Vagina (tissue), 2 donors: ENCODE results near the gene MTIF2. TPM values are rescaled to one million over a fixed set of nuclear protein-coding genes. Genes with fewer than 3 reads are reported as not detected.
"Not testable (repeated sequence)": the region's sequence is repeated elsewhere in the genome, so short reads cannot be mapped to it uniquely, and the experiment has no call there.

Experiments used
- DNase-seq, 2 donors: peaks; one replicate each; pipeline ENCODE4 v3.0.0-alpha.2; 2017; ENCODE audit errors: extremely low spot score in 2 of 2
- H3K27ac ChIP-seq: fragments of 200-600 bp; sonication (generic); one replicate; pipeline ENCODE4 v1.5.1; 2019
- H3K27me3 ChIP-seq: fragments of 200-600 bp; sonication (generic); one replicate; pipeline ENCODE4 v1.5.1; 2019
- H3K36me3 ChIP-seq, 2 donors: fragments of 200-600 bp; sonication (generic); one replicate each; pipeline ENCODE4 v1.5.1; 2017 to 2019
- H3K4me1 ChIP-seq: fragments of 200-600 bp; sonication (generic); one replicate; pipeline ENCODE4 v1.5.1; 2019
- H3K4me3 ChIP-seq, 2 donors: fragments of 200-600 bp; sonication (generic); 1 replicate in 1 of 2; 2 replicates in 1 of 2; pipeline ENCODE4 v1.5.1; 2016 to 2019
- H3K9me3 ChIP-seq: fragments of 200-600 bp; sonication (generic); one replicate; pipeline ENCODE4 v1.5.1; 2019
- CTCF ChIP-seq, 3 experiments: fragments of 450-650 bp in 2 of 3; fragments of 200-600 bp in 1 of 3; sonication (generic) in 1 of 3; IDR thresholded peaks; one replicate each; pipeline ENCODE4 v1.5.1; 2017 to 2019; ENCODE audit warnings: antibody characterized with exemption in 3 of 3, mild to moderate bottlenecking in 2 of 3, moderate library complexity in 2 of 3
- POLR2A ChIP-seq, 2 donors: fragments of 450-650 bp; IDR thresholded peaks; one replicate each; pipeline ENCODE4 v1.6.1; 2017; ENCODE audit warnings: antibody characterized with exemption in 2 of 2, mild to moderate bottlenecking in 2 of 2, moderate library complexity in 2 of 2
- POLR2AphosphoS5 ChIP-seq, 2 donors: sonication (generic); formaldehyde crosslinking; IDR thresholded peaks; one replicate each; pipeline ENCODE4 v1.9.0; 2017; ENCODE audit warnings: antibody characterized with exemption in 2 of 2, mild to moderate bottlenecking in 2 of 2, low read depth in 1 of 2; ENCODE audit not compliant: insufficient read depth in 1 of 2
- intact Hi-C: fragments of 100-400 bp; cut with DNase I; formaldehyde crosslinking; loops from one replicate; pipeline ENCODE4 v1.15.1; 2023
- total RNA-seq: library from RNA; depleted of rRNA; stranded (reverse); fragments of >200 nt; gene quantifications from one replicate; pipeline ENCODE4 v1.2.3, GENCODE V29; 2016

MTIF2 gene
- total RNA-seq, 1 donor from 2014 or later: 19.4 TPM

GRCh38 chr2:55277310-55277709 lies 8.3 kb upstream of the MTIF2 start:
- TF ChIP-seq CTCF (IDR thresholded peaks at IDR 0.05): no peak
- TF ChIP-seq POLR2AphosphoS5 (IDR thresholded peaks at IDR 0.05; ENCODE audit: insufficient read depth in 1 of 2, low read depth in 1 of 2): no peak
- TF ChIP-seq POLR2A (IDR thresholded peaks at IDR 0.05): no peak

DNA sequence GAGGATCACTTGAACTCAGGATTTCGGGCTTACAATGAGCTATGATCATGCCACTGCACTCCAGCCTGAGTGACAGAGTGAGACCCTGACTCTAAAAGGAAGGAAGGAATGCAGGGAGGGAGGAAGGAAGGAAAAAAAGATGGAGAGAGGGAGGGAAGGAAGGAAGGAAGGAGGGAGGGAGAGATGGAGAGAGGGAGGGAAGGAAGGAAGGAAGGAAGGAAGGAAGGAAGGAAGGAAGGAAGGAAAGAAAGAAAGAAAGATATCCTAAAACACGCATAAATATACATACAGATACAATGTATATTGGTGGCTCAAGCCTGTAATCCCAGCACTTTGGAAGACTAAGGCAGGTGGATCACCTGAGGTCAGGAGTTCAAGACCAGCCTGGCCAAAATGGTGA lies 5.3 kb upstream of the MTIF2 start:
- H3K4me3 ChIP-seq, H3K9me3 ChIP-seq, H3K27ac ChIP-seq, intact Hi-C loops, DNase-seq, H3K36me3 ChIP-seq, H3K4me1 ChIP-seq, H3K27me3 ChIP-seq: not testable (repeated sequence)

More at GRCh38 chr2:55277310-55277709, 8.3 kb upstream of the MTIF2 start:
- Histone ChIP-seq H3K4me1 (peaks cover 7% of the 10 kb centered on the region), H3K4me3 (no peak overlapping the region), H3K9me3 (no peaks in the 10 kb centered on the region), H3K27me3 (no peaks in the 10 kb centered on the region), H3K36me3 (no peaks in the 10 kb centered on the region), H3K27ac (no peak overlapping the region)
- intact Hi-C loops: no loop called here
- DNase-seq: no peak

DNA sequence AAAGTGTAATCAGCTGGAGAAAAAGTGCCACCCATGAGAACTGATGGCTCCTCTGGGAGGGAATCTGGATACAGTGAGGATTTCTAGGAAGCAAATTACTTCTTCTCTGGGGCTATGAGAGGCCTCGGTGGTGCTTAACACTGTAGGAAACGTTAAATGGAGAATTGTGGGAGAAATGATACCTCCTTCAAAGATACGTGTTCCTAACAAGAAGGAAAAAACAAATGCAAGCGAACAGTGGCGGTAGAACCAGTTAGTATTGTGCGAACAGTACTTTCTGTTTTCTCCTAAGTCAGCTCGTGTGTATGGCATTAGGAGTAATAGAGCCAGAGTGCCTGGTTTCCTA lies 587 bp upstream of the MTIF2 start:
- peaks cover 17% of the 10 kb centered on the region for H3K4me1 ChIP-seq
- intact Hi-C loops: no loop called here
- peaks cover 0 to 5% of the 10 kb centered on the region in 2 donors for H3K36me3 ChIP-seq
- peak overlapping the region; percentile 84 for H3K27ac ChIP-seq
- no peak for DNase-seq
- TF ChIP-seq POLR2A (IDR thresholded peaks at IDR 0.05) (no peak), CTCF (IDR thresholded peaks at IDR 0.05) (no peak), POLR2AphosphoS5 (IDR thresholded peaks at IDR 0.05; ENCODE audit: insufficient read depth in 1 of 2, low read depth in 1 of 2) (no peak)
- H3K9me3 ChIP-seq: no peaks in the 10 kb centered on the region
- no peaks in the 10 kb centered on the region for H3K27me3 ChIP-seq
- H3K4me3 ChIP-seq: peak overlapping the region; percentile 59 to 70

DNA sequence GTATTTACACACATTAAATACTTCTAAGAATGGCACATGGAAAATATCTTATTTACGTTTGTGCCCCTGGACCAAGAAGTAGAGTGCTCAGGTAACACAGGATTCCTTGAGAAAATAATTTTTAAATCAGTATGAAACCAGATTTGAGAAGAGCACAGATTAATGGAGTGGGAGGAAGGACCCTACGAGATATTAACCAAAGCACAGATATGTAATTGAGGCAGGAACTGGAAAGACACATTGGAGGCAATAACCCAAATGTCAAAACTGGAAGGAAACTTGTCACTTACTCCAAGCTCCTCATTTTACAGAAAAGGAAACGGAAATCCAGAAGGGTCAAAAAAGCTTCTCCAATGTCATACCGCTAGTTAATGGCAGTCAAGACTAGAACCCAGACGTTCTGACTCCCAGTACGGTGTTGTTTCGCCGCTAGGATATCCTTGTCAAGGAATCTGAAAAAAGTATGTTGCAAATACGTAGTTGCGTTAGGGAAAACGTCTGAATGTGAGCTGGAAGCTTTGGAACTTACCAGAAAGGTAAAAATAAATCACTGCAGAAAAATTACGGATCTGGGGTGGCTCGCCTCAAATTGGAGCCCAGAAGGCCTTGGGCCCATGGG lies 634 bp downstream of the MTIF2 start:
- peaks cover 17% of the 10 kb centered on the region for H3K4me1 ChIP-seq
- no peaks in the 10 kb centered on the region for H3K9me3 ChIP-seq
- DNase-seq: no peak
- H3K36me3 ChIP-seq: peaks cover 0 to 8% of the 10 kb centered on the region in 2 donors
- H3K27me3 ChIP-seq: no peaks in the 10 kb centered on the region
- peak overlapping the region; percentile 59 to 70 for H3K4me3 ChIP-seq
- H3K27ac ChIP-seq: peak overlapping the region; percentile 84
- intact Hi-C loops: no loop called here
- TF ChIP-seq POLR2AphosphoS5 (IDR thresholded peaks at IDR 0.05; ENCODE audit: insufficient read depth in 1 of 2, low read depth in 1 of 2) (no peak), CTCF (IDR thresholded peaks at IDR 0.05) (no peak), POLR2A (IDR thresholded peaks at IDR 0.05) (no peak)

GRCh38 chr2:55259586-55259985 lies 9.4 kb downstream of the MTIF2 start:
- H3K4me3 ChIP-seq, H3K4me1 ChIP-seq, H3K27me3 ChIP-seq, H3K9me3 ChIP-seq, H3K27ac ChIP-seq, intact Hi-C loops, DNase-seq: not testable (repeated sequence)
- peaks cover 0 to 40% of the 10 kb centered on the region in 2 donors for H3K36me3 ChIP-seq

- Histone ChIP-seq H3K4me3 (no peak overlapping the region), H3K4me1 (no peaks in the 10 kb centered on the region), H3K36me3 (peaks cover 0 to 46% of the 10 kb centered on the region in 2 donors), H3K27ac (no peak overlapping the region), H3K27me3 (no peaks in the 10 kb centered on the region), H3K9me3 (no peaks in the 10 kb centered on the region)
- DNase-seq: no peak
- intact Hi-C loops: no loop called here
- TF ChIP-seq CTCF (IDR thresholded peaks at IDR 0.05) (no peak), POLR2A (IDR thresholded peaks at IDR 0.05) (no peak), POLR2AphosphoS5 (IDR thresholded peaks at IDR 0.05; ENCODE audit: insufficient read depth in 1 of 2, low read depth in 1 of 2) (no peak)
Measured at GRCh38 chr2:55252832-55253231, 16.2 kb downstream of the MTIF2 start.
